Neural crest cell (in vitro differentiated cells): ENCODE results near the gene FBXW8. TPM values are rescaled to one million over a fixed set of nuclear protein-coding genes. Genes with fewer than 3 reads are reported as not detected.

Source experiments
- DNase-seq: peaks from one replicate; pipeline ENCODE4 v3.0.0; 2021; ENCODE audit warnings: low read depth, mixed read lengths, low spot score
- H3K27ac Mint-ChIP-seq: one replicate; pipeline ENCODE4 v1.8.0; 2021; ENCODE audit warnings: mild to moderate bottlenecking, mixed read lengths; ENCODE audit not compliant: unreplicated experiment
- H3K27me3 Mint-ChIP-seq: 2 replicates; pipeline ENCODE4 v1.8.0; 2021; ENCODE audit warnings: low read depth, mild to moderate bottlenecking, mixed read lengths
- H3K36me3 Mint-ChIP-seq: 2 replicates; pipeline ENCODE4 v1.8.0; 2021; ENCODE audit warnings: low read depth, mild to moderate bottlenecking, mixed read lengths
- H3K4me1 Mint-ChIP-seq: 2 replicates; pipeline ENCODE4 v1.8.0; 2021; ENCODE audit warnings: mixed read lengths
- H3K4me3 Mint-ChIP-seq: one replicate; pipeline ENCODE4 v1.8.0; 2021; ENCODE audit warnings: mild to moderate bottlenecking, mixed read lengths
- H3K9me3 Mint-ChIP-seq: 2 replicates; pipeline ENCODE4 v1.8.0; 2021; ENCODE audit warnings: mixed read lengths
- CTCF ChIP-seq: fragments of 200-600 bp; sonication (generic); conservative IDR thresholded peaks from 2 replicates; pipeline ENCODE4 v1.5.0; 2021; ENCODE audit warnings: antibody characterized with exemption, mild to moderate bottlenecking
- total RNA-seq: library from RNA; stranded (reverse); gene quantifications from 2 replicates; pipeline ENCODE4 v1.2.1, GENCODE V29; 2021

The FBXW8 gene
- total RNA-seq, 1 donor from 2014 or later = 34.8 TPM

GRCh38 chr12:117018276-117018675 lies 107.5 kb downstream of the FBXW8 start:
- Mint-ChIP-seq H3K36me3 (peaks cover 45% of the 10 kb centered on the region), H3K27ac (no peak overlapping the region), H3K27me3 (no peaks in the 10 kb centered on the region), H3K4me3 (no peak overlapping the region), H3K9me3 (peaks cover 9% of the 10 kb centered on the region), H3K4me1 (peaks cover 10% of the 10 kb centered on the region)
- DNase-seq = no peak
- no peak for TF ChIP-seq CTCF

- no peak overlapping the region for H3K4me3 Mint-ChIP-seq
Measured at GRCh38 chr12:117018685-117019084, 107.9 kb downstream of the FBXW8 start.

GRCh38 chr12:117019866-117020265 lies 109.1 kb downstream of the FBXW8 start:
- Mint-ChIP-seq H3K4me3 (no peak overlapping the region), H3K27ac (no peak overlapping the region), H3K36me3 (peaks cover 33% of the 10 kb centered on the region), H3K9me3 (peaks cover 4% of the 10 kb centered on the region), H3K4me1 (peaks cover 10% of the 10 kb centered on the region), H3K27me3 (no peaks in the 10 kb centered on the region)
- no peak for DNase-seq
- TF ChIP-seq CTCF = no peak

More at GRCh38 chr12:117018685-117019084, 107.9 kb downstream of the FBXW8 start:
- no peak overlapping the region for H3K27ac Mint-ChIP-seq
- H3K9me3 Mint-ChIP-seq = peaks cover 9% of the 10 kb centered on the region
- peaks cover 10% of the 10 kb centered on the region for H3K4me1 Mint-ChIP-seq
- H3K36me3 Mint-ChIP-seq = peaks cover 44% of the 10 kb centered on the region
- H3K27me3 Mint-ChIP-seq = no peaks in the 10 kb centered on the region
- DNase-seq = no peak
- no peak for TF ChIP-seq CTCF

- no peaks in the 10 kb centered on the region for H3K27me3 Mint-ChIP-seq
- peaks cover 28% of the 10 kb centered on the region for H3K36me3 Mint-ChIP-seq
- H3K27ac Mint-ChIP-seq = peak overlapping the region; percentile 47
- H3K9me3 Mint-ChIP-seq = peaks cover 2% of the 10 kb centered on the region
- H3K4me3 Mint-ChIP-seq = no peak overlapping the region
- TF ChIP-seq CTCF = no peak
- H3K4me1 Mint-ChIP-seq = peaks cover 13% of the 10 kb centered on the region
- no peak for DNase-seq
Measured at GRCh38 chr12:117020536-117021220, 109.9 kb downstream of the FBXW8 start.

GRCh38 chr12:117022465-117022864 lies 111.7 kb downstream of the FBXW8 start:
- H3K27ac Mint-ChIP-seq = no peak overlapping the region
- DNase-seq = no peak

More at GRCh38 chr12:117022465-117022864, 111.7 kb downstream of the FBXW8 start:
- Mint-ChIP-seq H3K4me1 (peaks cover 15% of the 10 kb centered on the region), H3K9me3 (no peaks in the 10 kb centered on the region), H3K4me3 (no peak overlapping the region), H3K27me3 (no peaks in the 10 kb centered on the region), H3K36me3 (peaks cover 17% of the 10 kb centered on the region)
- TF ChIP-seq CTCF = no peak
